CD14-positive monocyte (primary cell): ENCODE data around the gene HLA-DPA1. TPM values are rescaled to one million over a fixed set of nuclear protein-coding genes. Genes with fewer than 3 reads are reported as not detected.
A peak's percentile ranks its signal among the peaks of the same experiment; 100 is the strongest.

Experiments
- DNase-seq, 3 donors: peaks; one replicate each; pipeline ENCODE4 v3.0.0-alpha.2; 2011 to 2022
- H2AFZ ChIP-seq: 2 replicates; pipeline ENCODE4 v1.6.0; 2012; ENCODE audit warnings: mild to moderate bottlenecking, low read depth, low read length, inconsistent platforms; ENCODE audit not compliant: insufficient read depth, poor library complexity, severe bottlenecking
- H3K27ac ChIP-seq, 2 donors: 1 replicate in 1 of 2; 2 replicates in 1 of 2; pipeline ENCODE4 v1.5.1; 2012 to 2013; ENCODE audit warnings: low read length in 2 of 2, control low read depth in 1 of 2, inconsistent platforms in 1 of 2, low read depth in 1 of 2, mild to moderate bottlenecking in 1 of 2
- H3K27me3 ChIP-seq, 2 donors: one replicate each; pipeline versions ENCODE4 v1.6.0 to v1.6.1; 2011 to 2013; ENCODE audit warnings: low read length in 2 of 2; ENCODE audit not compliant: control insufficient read depth in 2 of 2, insufficient read depth in 2 of 2
- H3K36me3 ChIP-seq, 2 donors: replicated peaks in 1 of 2; 1 replicate in 1 of 2; 2 replicates in 1 of 2; pipeline versions ENCODE4 v1.5.1 to v1.6.1; 2012 to 2013; ENCODE audit warnings: low read length in 2 of 2, control low read depth in 1 of 2, inconsistent platforms in 1 of 2, mild to moderate bottlenecking in 1 of 2; ENCODE audit not compliant: insufficient read depth in 2 of 2, control insufficient read depth in 1 of 2
- H3K4me1 ChIP-seq, 2 donors: 1 replicate in 1 of 2; 2 replicates in 1 of 2; pipeline versions ENCODE4 v1.5.1 to v1.6.1; 2012 to 2013; ENCODE audit warnings: low read length in 2 of 2, control low read depth in 1 of 2, inconsistent platforms in 1 of 2, mild to moderate bottlenecking in 1 of 2, moderate library complexity in 1 of 2; ENCODE audit not compliant: insufficient read depth in 2 of 2, control insufficient read depth in 1 of 2
- H3K4me2 ChIP-seq: replicated peaks from 2 replicates; pipeline ENCODE3; 2012; ENCODE audit warnings: low read length, moderate library complexity, mild to moderate bottlenecking; ENCODE audit not compliant: poor library complexity, severe bottlenecking; ENCODE audit errors: extremely low read depth
- H3K4me3 ChIP-seq, 3 experiments: fragments of 200-600 bp in 1 of 3; sonication (generic) in 1 of 3; replicated peaks in 1 of 3; 1 replicate in 2 of 3; 2 replicates in 1 of 3; pipeline ENCODE4 v1.5.1; 2011 to 2013; ENCODE audit warnings: low read length in 3 of 3, mild to moderate bottlenecking in 3 of 3, control low read depth in 2 of 3, low read depth in 2 of 3, inconsistent platforms in 1 of 3, moderate library complexity in 1 of 3
- H3K79me2 ChIP-seq: 2 replicates; pipeline ENCODE4 v1.6.0; 2012; ENCODE audit warnings: mild to moderate bottlenecking, control low read depth, inconsistent platforms, low read length, moderate library complexity; ENCODE audit not compliant: insufficient read depth
- H3K9ac ChIP-seq: 2 replicates; pipeline ENCODE4 v1.6.0; 2017; ENCODE audit warnings: low read length, mild to moderate bottlenecking; ENCODE audit not compliant: insufficient read depth, poor library complexity, severe bottlenecking
- H3K9me3 ChIP-seq, 2 donors: replicated peaks in 1 of 2; 1 replicate in 1 of 2; 2 replicates in 1 of 2; pipeline versions ENCODE4 v1.5.1 to v1.6.1; 2012 to 2013; ENCODE audit warnings: low read length in 2 of 2, control low read depth in 1 of 2; ENCODE audit not compliant: control insufficient read depth in 1 of 2, insufficient read depth in 1 of 2
- H4K20me1 ChIP-seq: 2 replicates; pipeline ENCODE4 v1.6.0; 2012; ENCODE audit warnings: mild to moderate bottlenecking, low read length, control low read depth, moderate library complexity; ENCODE audit not compliant: insufficient read depth
- H3K27ac Mint-ChIP-seq, 7 donors: one replicate each; pipeline ENCODE4 v1.8.0; 2020; ENCODE audit warnings: mild to moderate bottlenecking in 7 of 7, mixed read lengths in 7 of 7, moderate library complexity in 6 of 7, inconsistent platforms in 2 of 7
- H3K27me3 Mint-ChIP-seq, 3 donors: one replicate each; pipeline ENCODE4 v1.8.0; 2021 to 2022; ENCODE audit warnings: low read depth in 3 of 3, mild to moderate bottlenecking in 3 of 3, mixed read lengths in 3 of 3, moderate library complexity in 3 of 3, inconsistent platforms in 1 of 3
- H3K36me3 Mint-ChIP-seq, 2 donors: one replicate each; pipeline ENCODE4 v1.8.0; 2020; ENCODE audit warnings: mixed read lengths in 2 of 2, inconsistent platforms in 1 of 2, mild to moderate bottlenecking in 1 of 2
- H3K4me1 Mint-ChIP-seq: one replicate; pipeline ENCODE4 v1.8.0; 2020; ENCODE audit warnings: mild to moderate bottlenecking, mixed read lengths
- H3K4me3 Mint-ChIP-seq, 2 donors: one replicate each; pipeline ENCODE4 v1.8.0; 2020; ENCODE audit warnings: mild to moderate bottlenecking in 2 of 2, mixed read lengths in 2 of 2, moderate library complexity in 1 of 2
- H3K9me3 Mint-ChIP-seq, 7 donors: one replicate each; pipeline ENCODE4 v1.8.0; 2020 to 2022; ENCODE audit warnings: mixed read lengths in 7 of 7, mild to moderate bottlenecking in 6 of 7, moderate library complexity in 6 of 7, inconsistent platforms in 2 of 7
- WGBS: methylation state at CpG from one replicate; pipeline ENCODE4 v1.1.5; 2013; ENCODE audit warnings: missing lambda C conversion rate; ENCODE audit not compliant: insufficient coverage; 5-methylcytosine and 5-hydroxymethylcytosine counted together
- intact Hi-C, 2 donors: fragments of 100-400 bp; cut with micrococcal nuclease; formaldehyde crosslinking; loops; one replicate each; pipeline versions ENCODE4 v1.15.0 to v1.15.1; 2023
- polyA plus RNA-seq, 3 donors: library from polyadenylated mRNA; depleted of rRNA in 1 of 3; unstranded in 2 of 3; stranded (reverse) in 1 of 3; fragments of 300-500 nt in 2 of 3; fragments of >200 nt in 1 of 3; fragmentation: Illumina TruSeq in 2 of 3; gene quantifications; 1 replicate in 2 of 3; 2 replicates in 1 of 3; pipeline ENCODE4 v1.2.3, GENCODE V29; 2012 to 2021
- TF ChIP-seq, protein P1 (sequence below): fragments of 200-600 bp; IDR thresholded peaks from one replicate; pipeline ENCODE4 v1.8.0; 2022; ENCODE audit warnings: antibody characterized with exemption, mild to moderate bottlenecking

HLA-DPA1 gene
- polyA plus RNA-seq, 3 donors = 578 to 1,024 (median 796) TPM

DNA sequence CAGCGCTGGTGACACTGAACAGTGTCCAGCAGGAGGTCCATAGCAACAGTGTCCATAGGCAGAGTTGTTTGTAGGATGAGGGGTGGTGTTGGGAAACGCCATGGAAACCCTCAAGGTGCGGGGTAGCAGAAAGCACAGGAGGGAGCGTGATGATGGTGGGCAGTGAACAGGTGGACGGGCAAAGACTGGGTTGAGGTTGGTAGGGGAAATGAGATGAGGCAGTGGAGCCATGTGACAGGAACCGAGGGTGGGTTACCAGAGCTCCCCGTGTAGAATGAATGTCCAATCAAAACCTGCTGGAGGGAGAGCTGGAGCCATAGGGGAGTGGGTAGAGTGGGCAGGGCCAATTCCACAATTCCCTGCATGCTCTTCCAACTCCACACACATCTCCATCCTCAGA, 40.3 kb upstream of the HLA-DPA1 start:
- Histone ChIP-seq H3K9me3 (peaks cover 0 to 4% of the 10 kb centered on the region in 2 donors), H3K36me3 (no peaks in the 10 kb centered on the region), H2AFZ (no peak overlapping the region), H3K4me1 (peaks cover 47 to 54% of the 10 kb centered on the region in 2 donors), H3K79me2 (no peaks in the 10 kb centered on the region), H3K9ac (no peak overlapping the region), H3K4me3 (peak overlapping the region in 1 of 3 experiments; percentile 58), H3K4me2 (peak overlapping the region; percentile 63), H3K27me3 (peaks cover 17 to 27% of the 10 kb centered on the region in 2 donors), H3K27ac (peak overlapping the region in 1 of 2 donors; percentile 30), H4K20me1 (no peaks in the 10 kb centered on the region)
- Mint-ChIP-seq H3K4me3 (peak overlapping the region in 1 of 2 donors; percentile 9), H3K27me3 (peaks cover 23 to 42% (median 37%) of the 10 kb centered on the region in 3 donors), H3K4me1 (peaks cover 54% of the 10 kb centered on the region), H3K9me3 (peaks cover 0 to 7% (median 4%) of the 10 kb centered on the region in 7 donors), H3K27ac (peak overlapping the region in 3 of 7 donors; percentile 67 to 80 (median 75)), H3K36me3 (peaks cover 5 to 9% of the 10 kb centered on the region in 2 donors)
- intact Hi-C loops = no loop called here
- TF ChIP-seq, protein P1, sequence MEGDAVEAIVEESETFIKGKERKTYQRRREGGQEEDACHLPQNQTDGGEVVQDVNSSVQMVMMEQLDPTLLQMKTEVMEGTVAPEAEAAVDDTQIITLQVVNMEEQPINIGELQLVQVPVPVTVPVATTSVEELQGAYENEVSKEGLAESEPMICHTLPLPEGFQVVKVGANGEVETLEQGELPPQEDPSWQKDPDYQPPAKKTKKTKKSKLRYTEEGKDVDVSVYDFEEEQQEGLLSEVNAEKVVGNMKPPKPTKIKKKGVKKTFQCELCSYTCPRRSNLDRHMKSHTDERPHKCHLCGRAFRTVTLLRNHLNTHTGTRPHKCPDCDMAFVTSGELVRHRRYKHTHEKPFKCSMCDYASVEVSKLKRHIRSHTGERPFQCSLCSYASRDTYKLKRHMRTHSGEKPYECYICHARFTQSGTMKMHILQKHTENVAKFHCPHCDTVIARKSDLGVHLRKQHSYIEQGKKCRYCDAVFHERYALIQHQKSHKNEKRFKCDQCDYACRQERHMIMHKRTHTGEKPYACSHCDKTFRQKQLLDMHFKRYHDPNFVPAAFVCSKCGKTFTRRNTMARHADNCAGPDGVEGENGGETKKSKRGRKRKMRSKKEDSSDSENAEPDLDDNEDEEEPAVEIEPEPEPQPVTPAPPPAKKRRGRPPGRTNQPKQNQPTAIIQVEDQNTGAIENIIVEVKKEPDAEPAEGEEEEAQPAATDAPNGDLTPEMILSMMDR = no peak
- WGBS = 97% methylated on average over 3 of the region's 7 CpGs
- no peak for DNase-seq

GRCh38 chr6:33112148-33112547, 38.7 kb upstream of the HLA-DPA1 start:
- 40% methylated on average over 1 of the region's 1 CpG for WGBS
- intact Hi-C loops = no loop called here
- H3K4me1 ChIP-seq = peaks cover 53 to 67% of the 10 kb centered on the region in 2 donors
- H3K4me2 ChIP-seq = no peak overlapping the region
- Mint-ChIP-seq H3K27me3 (peaks cover 12 to 30% (median 24%) of the 10 kb centered on the region in 3 donors), H3K4me1 (peaks cover 54% of the 10 kb centered on the region), H3K4me3 (peak overlapping the region in 1 of 2 donors; percentile 25), H3K9me3 (peaks cover 0 to 7% (median 2%) of the 10 kb centered on the region in 7 donors), H3K27ac (peak overlapping the region in 2 of 7 donors; percentile 48 to 60), H3K36me3 (peaks cover 3% of the 10 kb centered on the region in 2 donors)
- peaks cover 6 to 15% of the 10 kb centered on the region in 2 donors for H3K27me3 ChIP-seq
- H3K79me2 ChIP-seq = no peaks in the 10 kb centered on the region
- no peak overlapping the region for H3K9ac ChIP-seq
- TF ChIP-seq, protein P1 = no peak
- no peak overlapping the region for H3K27ac ChIP-seq
- H2AFZ ChIP-seq = no peak overlapping the region
- no peaks in the 10 kb centered on the region for H3K36me3 ChIP-seq
- no peaks in the 10 kb centered on the region for H4K20me1 ChIP-seq
- H3K4me3 ChIP-seq = peak overlapping the region in 1 of 3 experiments; percentile 8
- no peaks in the 10 kb centered on the region for H3K9me3 ChIP-seq
- peak; percentile 69 to 81 (median 80) for DNase-seq
